SK-N-SH (cell line): ENCODE measurements around the gene GARS1. TPM values are rescaled to one million over a fixed set of nuclear protein-coding genes. Genes with fewer than 3 reads are reported as not detected.

Experiments used
- CTCF ChIA-PET: fragments of 300-600, 350-600 bp; formaldehyde crosslinking; extraction: SDS; loops from one replicate; lab custom pipeline; 2021; lab: Yijun Ruan, JAX
- POLR2A ChIA-PET: fragments of 350-600 bp; sonication (Branson Sonifier 250); formaldehyde crosslinking; extraction: SDS; loops from one replicate; lab custom pipeline; 2020; ENCODE audit warnings: antibody characterized with exemption, inconsistent platforms; lab: Yijun Ruan, JAX
- DNase-seq: peaks from one replicate; pipeline ENCODE4 v3.0.0; 2012
- H2AFZ ChIP-seq: fragments of 200-600 bp; sonication (generic); 2 replicates; pipeline ENCODE4 v1.8.1; 2016; ENCODE audit warnings: antibody characterized with exemption, mild to moderate bottlenecking, low read depth
- H3F3A ChIP-seq: fragments of 200-600 bp; sonication (generic); replicated peaks from 2 replicates; pipeline ENCODE3; 2016; ENCODE audit warnings: antibody characterized with exemption, mild to moderate bottlenecking; ENCODE audit not compliant: insufficient read depth
- H3K27ac ChIP-seq, 2 experiments: fragments of 200-500 bp in 1 of 2; fragments of 200-600 bp in 1 of 2; sonication (Bioruptor generic) in 1 of 2; sonication (generic), shearing (Covaris generic) in 1 of 2; 2 replicates each; pipeline versions ENCODE4 v1.5.1 to v1.6.1; 2014 to 2016; ENCODE audit warnings: low read depth in 2 of 2, inconsistent platforms in 1 of 2, low read length in 1 of 2, mild to moderate bottlenecking in 1 of 2, mixed read lengths in 1 of 2
- H3K27me3 ChIP-seq: fragments of 200-600 bp; sonication (generic), shearing (Covaris generic); 2 replicates; pipeline ENCODE4 v1.6.1; 2016; ENCODE audit warnings: mixed run types; ENCODE audit not compliant: insufficient read depth
- H3K36me3 ChIP-seq, 2 experiments: fragments of 200-500 bp in 1 of 2; fragments of 200-600 bp in 1 of 2; sonication (Bioruptor generic) in 1 of 2; sonication (generic) in 1 of 2; replicated peaks in 1 of 2; 2 replicates each; pipeline versions ENCODE3 to v1.5.1; 2014 to 2016; ENCODE audit warnings: low read length in 1 of 2, mild to moderate bottlenecking in 1 of 2; ENCODE audit not compliant: insufficient read depth in 2 of 2, control insufficient read depth in 1 of 2
- H3K4me1 ChIP-seq, 2 experiments: fragments of 200-500 bp in 1 of 2; fragments of 200-600 bp in 1 of 2; sonication (Bioruptor generic) in 1 of 2; sonication (generic), shearing (Covaris generic) in 1 of 2; 2 replicates each; pipeline versions ENCODE4 v1.5.1 to v1.6.1; 2014 to 2016; ENCODE audit warnings: low read depth in 1 of 2, low read length in 1 of 2, mixed run types in 1 of 2; ENCODE audit not compliant: insufficient read depth in 2 of 2, control insufficient read depth in 1 of 2
- H3K4me2 ChIP-seq: fragments of 200-600 bp; sonication (generic), shearing (Covaris generic); 2 replicates; pipeline ENCODE4 v1.6.1; 2017; ENCODE audit warnings: mixed run types
- H3K4me3 ChIP-seq, 2 experiments: fragments of 200-500 bp in 1 of 2; fragments of 200-600 bp in 1 of 2; sonication (Bioruptor generic) in 1 of 2; sonication (generic), shearing (Covaris generic) in 1 of 2; 2 replicates each; pipeline versions ENCODE4 v1.5.1 to v1.8.1; 2014 to 2016; ENCODE audit warnings: low read depth in 2 of 2, inconsistent platforms in 1 of 2, low read length in 1 of 2, mild to moderate bottlenecking in 1 of 2, mixed read lengths in 1 of 2, moderate library complexity in 1 of 2
- H3K79me2 ChIP-seq: fragments of 200-600 bp; sonication (generic); 2 replicates; pipeline ENCODE4 v1.8.1; 2017; ENCODE audit warnings: mild to moderate bottlenecking; ENCODE audit not compliant: insufficient read depth
- H3K9ac ChIP-seq: fragments of 200-600 bp; sonication (generic); 2 replicates; pipeline ENCODE4 v1.6.1; 2017; ENCODE audit warnings: mixed run types
- H3K9me2 ChIP-seq: fragments of 200-600 bp; sonication (generic); 2 replicates; pipeline ENCODE4 v1.6.1; 2017; ENCODE audit warnings: mixed run types
- H3K9me3 ChIP-seq: fragments of 200-600 bp; sonication (generic); 2 replicates; pipeline ENCODE4 v1.6.1; 2017; ENCODE audit warnings: mixed run types, mild to moderate bottlenecking, moderate library complexity
- H4K20me1 ChIP-seq: fragments of 200-600 bp; sonication (generic); 2 replicates; pipeline ENCODE4 v1.6.1; 2017; ENCODE audit warnings: mild to moderate bottlenecking, mixed run types; ENCODE audit not compliant: insufficient read depth
- CHD2 ChIP-seq: fragments of 150-350 bp; IDR thresholded peaks from 2 replicates; pipeline ENCODE4 v1.6.1; 2018; ENCODE audit warnings: low read length; ENCODE audit not compliant: partially characterized antibody
- ELF1 ChIP-seq: IDR thresholded peaks from 2 replicates; pipeline ENCODE4 v1.4.0; 2012
- EZH2phosphoT487 ChIP-seq: fragments of 200-600 bp; sonication (generic); IDR thresholded peaks from 2 replicates; pipeline ENCODE4 v1.6.1; 2017; ENCODE audit warnings: low read depth, mixed run types, mild to moderate bottlenecking, antibody characterized with exemption, moderate library complexity, borderline replicate concordance
- FOSL2 ChIP-seq: IDR thresholded peaks from 2 replicates; pipeline ENCODE4 v1.4.0; 2012; ENCODE audit warnings: low read depth, mild to moderate bottlenecking, moderate library complexity, borderline replicate concordance
- FOXJ3 ChIP-seq: sonication (generic); formaldehyde crosslinking; IDR thresholded peaks from 2 replicates; pipeline ENCODE4 v1.5.1; 2020; ENCODE audit warnings: mild to moderate bottlenecking, missing genetic modification reagents
- FOXM1 ChIP-seq: IDR thresholded peaks from 2 replicates; pipeline ENCODE4 v1.4.0; 2012; ENCODE audit warnings: low read depth, mild to moderate bottlenecking
- GABPA ChIP-seq: IDR thresholded peaks from 2 replicates; pipeline ENCODE4 v1.4.0; 2012; ENCODE audit warnings: low read depth, mild to moderate bottlenecking
- IRF3 ChIP-seq: fragments of 150-350 bp; IDR thresholded peaks from 2 replicates; pipeline ENCODE4 v1.6.1; 2016; ENCODE audit warnings: mild to moderate bottlenecking, low read depth, low read length
- JUND ChIP-seq: IDR thresholded peaks from 2 replicates; pipeline ENCODE4 v1.4.0; 2012
- MAX ChIP-seq: IDR thresholded peaks from 2 replicates; pipeline ENCODE4 v1.4.0; 2012; ENCODE audit warnings: low read depth
- MEF2A ChIP-seq: IDR thresholded peaks from 2 replicates; pipeline ENCODE4 v1.4.0; 2012; ENCODE audit warnings: low read depth, borderline replicate concordance
- POLR2AphosphoS5 ChIP-seq: IDR thresholded peaks from 2 replicates; pipeline ENCODE4 v1.6.1; 2012; ENCODE audit warnings: low read depth, low read length
- RCOR1 ChIP-seq: fragments of 150-350 bp; IDR thresholded peaks from 2 replicates; pipeline ENCODE4 v1.6.1; 2017; ENCODE audit warnings: antibody characterized with exemption, low read length
- RXRA ChIP-seq: IDR thresholded peaks from 2 replicates; pipeline ENCODE4 v1.4.0; 2012; ENCODE audit warnings: low read depth, mild to moderate bottlenecking, borderline replicate concordance
- SIN3A ChIP-seq: IDR thresholded peaks from 2 replicates; pipeline ENCODE4 v1.6.1; 2012; ENCODE audit warnings: low read depth, mild to moderate bottlenecking, low read length, moderate library complexity, borderline replicate concordance
- SMC3 ChIP-seq: IDR thresholded peaks from 2 replicates; pipeline ENCODE4 v1.6.1; 2012; ENCODE audit warnings: low read depth, low read length, improper control_type of control experiment
- TAF1 ChIP-seq: IDR thresholded peaks from 2 replicates; pipeline ENCODE4 v1.6.1; 2012; ENCODE audit warnings: low read depth, mild to moderate bottlenecking, low read length, moderate library complexity, borderline replicate concordance
- TCF12 ChIP-seq: IDR thresholded peaks from 2 replicates; pipeline ENCODE4 v1.4.0; 2012
- TEAD4 ChIP-seq: IDR thresholded peaks from 2 replicates; pipeline ENCODE4 v1.4.0; 2012; ENCODE audit warnings: mild to moderate bottlenecking, borderline replicate concordance; ENCODE audit not compliant: insufficient read depth
- USF1 ChIP-seq: IDR thresholded peaks from 2 replicates; pipeline ENCODE4 v1.4.0; 2012; ENCODE audit warnings: low read depth, borderline replicate concordance
- USF2 ChIP-seq: fragments of 150-350 bp; IDR thresholded peaks from 2 replicates; pipeline ENCODE4 v1.6.1; 2017; ENCODE audit warnings: antibody characterized with exemption, low read length, low read depth, borderline replicate concordance
- WGBS: methylation state at CpG from one replicate; pipeline ENCODE4 v1.1.6; 2017; ENCODE audit warnings: low lambda C conversion rate; 5-methylcytosine and 5-hydroxymethylcytosine counted together
- polyA plus RNA-seq, 3 experiments: library from polyadenylated mRNA; depleted of rRNA; stranded (reverse); fragments of >200 nt; gene quantifications; 2 replicates each; pipeline ENCODE4 v1.2.3, GENCODE V29; 2012

GARS1 gene
- polyA plus RNA-seq, 1 of the 3 experiments (the other 2 are of a cell fraction) = 301 TPM

GRCh38 chr7:30572212-30572841, 22.4 kb upstream of the GARS1 start:
- H3K4me2 ChIP-seq = no peak overlapping the region
- H3K79me2 ChIP-seq = no peaks in the 10 kb centered on the region
- POLR2A ChIA-PET = no interaction called here
- H3F3A ChIP-seq = no peaks in the 10 kb centered on the region
- H3K27me3 ChIP-seq = no peaks in the 10 kb centered on the region
- no peak for DNase-seq
- no peak overlapping the region for H3K4me3 ChIP-seq
- H3K36me3 ChIP-seq = peaks cover 43 to 81% of the 10 kb centered on the region in 2 experiments
- H3K9me2 ChIP-seq = no peaks in the 10 kb centered on the region
- CTCF ChIA-PET = interaction anchor here (1.5 to 3.8 kb wide), 2 partner anchors 8 to 298 kb away, joined by 4 to 33 read pairs; no protein-coding TSS in a partner anchor
- no peaks in the 10 kb centered on the region for H3K4me1 ChIP-seq
- TF ChIP-seq SMC3 = no peak
- TF ChIP-seq EZH2phosphoT487 = no peak
- no peak for TF ChIP-seq FOSL2
- no peak for TF ChIP-seq TAF1
- no peak for TF ChIP-seq IRF3
- TF ChIP-seq POLR2AphosphoS5 = no peak
- TF ChIP-seq CHD2 = no peak
- TF ChIP-seq MEF2A = no peak
- TF ChIP-seq ELF1 = no peak
- TF ChIP-seq USF2 = no peak
- TF ChIP-seq JUND = no peak
- TF ChIP-seq TCF12 = no peak
- TF ChIP-seq FOXJ3 = no peak
- TF ChIP-seq GABPA = no peak
- H3K27ac ChIP-seq = no peak overlapping the region
- WGBS = 87% methylated on average over 5 of the region's 5 CpGs
- no peak overlapping the region for H2AFZ ChIP-seq
- no peak overlapping the region for H3K9ac ChIP-seq
- no peaks in the 10 kb centered on the region for H4K20me1 ChIP-seq
- peaks cover 35% of the 10 kb centered on the region for H3K9me3 ChIP-seq

GRCh38 chr7:30575910-30576309, 18.8 kb upstream of the GARS1 start:
- H3K36me3 ChIP-seq = peaks cover 54 to 92% of the 10 kb centered on the region in 2 experiments
- no peaks in the 10 kb centered on the region for H4K20me1 ChIP-seq
- POLR2A ChIA-PET = no interaction called here
- DNase-seq = no peak
- no peaks in the 10 kb centered on the region for H3K79me2 ChIP-seq
- H3K9me3 ChIP-seq = peaks cover 37% of the 10 kb centered on the region
- H2AFZ ChIP-seq = no peak overlapping the region
- no peak overlapping the region for H3K27ac ChIP-seq
- H3K27me3 ChIP-seq = no peaks in the 10 kb centered on the region
- WGBS = 92% methylated on average over 2 of the region's 2 CpGs
- CTCF ChIA-PET = interaction anchor here (3.8 kb wide), 1 partner anchor 12 kb away, joined by 33 read pairs; no protein-coding TSS in a partner anchor
- no peaks in the 10 kb centered on the region for H3K4me1 ChIP-seq
- no peak overlapping the region for H3K4me2 ChIP-seq
- H3K4me3 ChIP-seq = no peak overlapping the region
- H3F3A ChIP-seq = no peaks in the 10 kb centered on the region
- no peaks in the 10 kb centered on the region for H3K9me2 ChIP-seq
- H3K9ac ChIP-seq = no peak overlapping the region
- TF ChIP-seq USF2 (no peak), EZH2phosphoT487 (no peak), IRF3 (no peak), FOXM1 (no peak), RCOR1 (no peak), FOSL2 (no peak), ELF1 (no peak), SIN3A (no peak), RXRA (no peak), TEAD4 (no peak), MAX (no peak), USF1 (no peak)
